Dedifferentiated amniotic fluid mesenchymal stem cell (primary cell): Measurements from ENCODE around the gene TSEN34.
A peak's percentile ranks its signal among the peaks of the same experiment; 100 is the strongest.
"Not testable (repeated sequence)": the region's sequence is repeated elsewhere in the genome, so short reads cannot be mapped to it uniquely, and the experiment has no call there.

Experiments
- DNase-seq: peaks from one replicate; pipeline ENCODE4 v3.0.0-alpha.2; 2016; ENCODE audit errors: extremely low spot score

Gene TSEN34

GRCh38 chr19:54160854-54161253 lies 30.3 kb upstream of the TSEN34 start:
- DNase-seq = no peak

- no peak for DNase-seq
Observed at GRCh38 chr19:54162241-54162805, 28.8 kb upstream of the TSEN34 start.

DNA sequence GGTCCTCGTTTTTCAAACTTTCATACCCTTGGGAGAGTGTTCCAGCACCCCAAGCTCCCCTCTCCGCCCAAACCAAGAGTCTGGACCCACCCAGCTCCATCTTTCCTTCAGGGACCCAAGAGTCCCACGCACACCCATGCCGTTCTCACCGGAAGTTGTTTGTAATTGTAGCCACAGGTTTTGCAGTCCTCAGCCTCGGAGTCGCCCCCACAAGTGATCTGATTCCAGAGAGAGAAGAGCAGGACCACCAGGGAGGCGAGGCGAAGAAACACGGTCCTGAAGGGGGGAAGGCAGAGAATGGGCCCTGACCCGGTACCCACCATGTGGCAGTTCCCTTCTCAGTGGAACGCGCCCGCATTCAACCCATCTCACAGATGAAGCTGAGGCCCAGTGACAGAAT lies 28.2 kb upstream of the TSEN34 start:
- no peak for DNase-seq

GRCh38 chr19:54164369-54165068 lies 26.6 kb upstream of the TSEN34 start:
- DNase-seq = peak; percentile 22

DNA sequence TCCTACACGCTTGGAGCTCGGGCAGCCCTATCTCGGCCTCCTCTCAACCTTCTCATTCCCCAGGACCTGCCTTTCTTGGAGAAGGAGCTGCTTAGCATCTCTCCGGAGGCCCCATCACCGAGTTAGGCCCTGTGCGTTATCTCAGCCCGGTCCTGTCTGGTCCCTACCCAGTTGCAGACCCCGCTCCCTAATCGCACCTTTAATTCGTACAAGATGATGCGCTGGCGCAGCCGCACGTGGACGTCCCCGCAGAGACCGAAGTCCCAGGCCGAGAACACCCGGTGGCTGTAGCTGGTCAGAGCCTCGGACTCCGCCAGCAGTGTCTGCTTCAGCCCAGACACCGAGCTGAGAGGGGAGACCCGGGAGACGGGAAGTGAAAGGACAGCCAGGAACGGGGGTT lies 25.9 kb upstream of the TSEN34 start:
- DNase-seq = no peak

DNA sequence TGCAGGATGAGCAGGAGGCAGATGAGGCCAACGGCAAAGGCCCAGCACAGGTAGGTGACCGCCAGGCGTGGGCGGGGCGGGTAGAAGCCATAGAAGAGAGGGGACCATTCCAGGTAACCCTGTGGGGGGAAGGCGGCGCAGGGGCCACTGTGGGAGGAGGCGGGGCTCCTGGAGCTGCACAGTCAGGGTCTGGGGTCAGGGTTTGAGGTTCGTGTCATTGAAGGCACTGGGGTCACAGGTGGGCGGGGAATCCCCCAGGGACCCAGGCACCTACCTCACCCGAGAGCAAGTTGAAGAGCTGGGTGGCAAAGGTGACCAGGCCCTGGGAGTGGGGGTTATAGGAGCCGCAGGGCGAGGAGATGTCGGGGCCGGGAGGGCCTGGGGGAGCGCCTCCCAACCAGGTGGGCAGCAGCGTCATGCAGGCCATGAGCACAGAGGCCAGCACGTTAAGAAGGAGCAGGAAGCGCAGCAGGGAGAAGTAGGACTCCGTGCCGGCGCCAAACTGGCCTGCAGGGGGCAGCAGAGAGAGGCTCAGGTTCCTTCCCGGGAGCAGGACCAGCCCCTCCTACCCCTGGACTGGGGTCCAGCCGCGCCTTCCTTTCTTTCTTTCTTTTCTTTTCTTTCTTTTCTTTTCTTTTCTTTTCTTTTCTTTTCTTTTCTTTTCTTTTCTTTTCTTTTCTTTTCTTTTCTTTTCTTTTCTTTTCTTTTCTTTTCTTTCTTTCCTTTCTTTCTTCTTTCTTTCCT lies 22.8 kb upstream of the TSEN34 start:
- peak; percentile 86 for DNase-seq

DNA sequence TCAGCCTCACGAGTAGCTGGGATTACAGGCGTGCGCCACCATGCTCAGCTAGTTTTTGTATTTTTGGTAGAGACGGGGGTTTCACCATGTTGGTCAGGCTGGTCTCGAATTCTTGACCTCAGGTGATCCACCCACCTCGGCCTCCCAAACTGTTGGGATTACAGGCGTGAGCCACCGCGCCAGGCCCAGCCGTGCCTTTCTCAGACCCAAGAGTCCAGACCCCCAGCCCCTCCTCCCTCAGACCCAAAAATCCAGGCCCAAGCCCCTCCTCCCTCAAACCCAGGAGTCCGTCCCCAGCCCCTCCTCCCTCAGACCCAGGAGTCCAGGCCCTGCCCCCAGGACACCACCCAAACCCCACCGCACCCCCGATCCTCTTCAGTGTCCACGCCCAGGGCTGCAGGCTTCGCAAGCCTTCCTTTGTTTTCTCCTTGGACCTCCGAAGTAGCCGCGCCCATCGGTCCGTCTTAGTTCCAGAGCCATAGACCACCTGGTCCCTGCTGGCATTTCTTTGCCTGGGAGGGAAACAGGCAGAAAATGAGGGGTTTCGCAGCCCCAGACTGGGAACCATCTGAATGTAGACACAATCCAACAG lies 21.9 kb upstream of the TSEN34 start:
- no peak for DNase-seq

DNA sequence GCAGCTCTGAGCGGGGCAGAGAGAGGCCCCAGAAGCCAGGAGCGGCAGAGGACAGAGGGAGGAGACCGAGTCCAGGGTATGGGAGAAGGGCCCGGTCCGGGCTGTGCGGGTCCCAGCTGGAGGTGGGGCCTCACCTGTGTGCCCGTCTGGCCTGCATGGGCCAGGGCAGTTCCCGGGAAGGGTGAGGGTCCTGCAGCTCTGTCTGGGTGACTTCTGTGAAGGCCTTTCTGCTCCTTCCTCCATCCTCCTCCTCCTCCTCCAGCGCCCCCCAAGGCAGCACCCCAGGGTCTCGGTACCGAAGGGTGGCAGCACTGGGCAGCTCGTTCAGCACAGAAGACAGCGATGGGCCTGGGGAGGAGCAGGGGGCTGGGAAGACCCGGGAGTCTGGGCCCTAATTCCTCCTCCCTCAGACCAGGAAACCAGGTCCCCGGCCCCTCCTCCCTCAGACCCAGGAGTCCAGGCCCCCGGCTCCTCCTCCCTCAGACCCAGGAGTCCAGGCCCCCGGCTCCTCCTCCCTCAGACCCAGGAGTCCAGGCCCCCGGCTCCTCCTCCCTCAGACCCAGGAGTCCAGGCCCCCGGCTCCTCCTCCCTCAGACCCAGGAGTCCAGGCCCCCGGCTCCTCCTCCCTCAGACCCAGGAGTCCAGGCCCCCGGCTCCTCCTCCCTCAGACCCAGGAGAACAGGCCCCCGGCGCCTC lies 19.2 kb upstream of the TSEN34 start:
- DNase-seq = not testable (repeated sequence)

GRCh38 chr19:54172471-54173358 lies 18.4 kb upstream of the TSEN34 start, which contains the start of gene TMC4:
Gene TMC4 (minus strand): TSS chr19:54173160. CDS start chr19:54173117, 43 bp downstream.
- no peak for DNase-seq

DNA sequence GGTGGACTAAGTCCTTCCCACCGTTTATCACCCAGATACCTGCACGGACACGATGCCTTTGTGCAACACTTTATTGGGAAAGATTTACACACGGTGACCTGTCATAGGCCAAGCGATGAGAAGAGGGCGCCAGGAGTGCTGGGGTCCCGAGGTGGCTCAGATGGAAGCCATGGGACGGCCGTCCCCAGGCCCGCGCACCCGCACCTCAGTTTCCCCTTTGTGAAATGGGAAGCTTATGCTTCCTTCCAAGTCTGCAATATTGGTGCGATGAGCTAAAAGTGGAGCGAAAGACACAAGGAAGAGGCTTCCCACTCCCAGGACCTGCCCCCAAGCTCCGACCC lies 17.8 kb upstream of the TSEN34 start:
- no peak for DNase-seq

- no peak for DNase-seq
Observed at GRCh38 chr19:54173951-54174834, 16.9 kb upstream of the TSEN34 start.

- no peak for DNase-seq
Observed at GRCh38 chr19:54178581-54179261, 12.4 kb upstream of the TSEN34 start.

GRCh38 chr19:54179262-54179852 lies 11.8 kb upstream of the TSEN34 start:
- no peak for DNase-seq

DNA sequence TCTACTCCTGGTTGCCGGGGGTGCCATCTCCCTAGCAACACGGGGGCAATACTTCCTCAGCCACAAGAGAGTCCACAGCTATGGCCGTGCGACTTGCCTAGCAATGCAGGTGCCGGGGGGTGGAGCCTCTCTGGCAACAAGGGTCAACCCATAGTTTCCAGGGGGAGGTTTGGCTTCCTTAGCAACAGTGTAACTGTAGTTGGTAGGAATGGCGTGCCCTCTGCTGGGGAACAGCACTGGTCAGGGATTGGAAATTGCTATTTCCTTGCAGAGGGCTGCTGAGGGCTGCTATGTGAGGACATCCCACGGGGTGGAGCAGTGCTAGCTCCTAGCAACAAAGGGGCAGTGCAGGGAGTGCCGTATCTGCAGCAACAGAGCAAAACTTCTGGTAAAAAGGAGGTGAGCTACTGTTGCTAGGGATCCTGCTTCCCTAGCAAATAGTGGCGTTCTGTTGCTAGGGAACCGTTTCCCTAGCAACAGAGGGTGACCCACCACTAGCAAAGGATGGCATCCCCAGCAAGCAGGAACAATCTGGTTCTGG lies 11.1 kb upstream of the TSEN34 start:
- DNase-seq = no peak

- DNase-seq = no peak
Observed at GRCh38 chr19:54180691-54181091, 10.4 kb upstream of the TSEN34 start.

GRCh38 chr19:54181894-54182293 lies 9.2 kb upstream of the TSEN34 start:
- DNase-seq = not testable (repeated sequence)

DNA sequence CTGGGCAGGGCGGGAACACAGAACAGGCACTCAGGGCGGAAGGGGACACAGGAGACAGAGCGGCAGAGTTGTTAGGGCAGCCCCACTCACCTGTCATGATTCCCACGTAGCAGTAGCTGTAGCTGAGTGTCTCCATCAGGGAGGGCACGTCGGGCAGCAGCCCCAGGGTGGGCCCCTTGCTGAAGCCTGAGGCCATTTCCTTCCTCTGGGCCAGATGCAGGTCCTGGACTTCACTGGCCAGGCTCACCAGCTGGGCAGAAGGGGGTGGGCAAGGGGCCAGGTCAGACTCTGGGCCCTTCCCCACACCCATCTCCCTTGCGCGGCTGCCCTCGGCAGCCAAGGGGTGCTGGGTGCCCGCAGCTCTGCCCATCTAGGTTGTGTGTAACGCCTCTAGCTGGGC lies 7.7 kb upstream of the TSEN34 start:
- DNase-seq = no peak

DNA sequence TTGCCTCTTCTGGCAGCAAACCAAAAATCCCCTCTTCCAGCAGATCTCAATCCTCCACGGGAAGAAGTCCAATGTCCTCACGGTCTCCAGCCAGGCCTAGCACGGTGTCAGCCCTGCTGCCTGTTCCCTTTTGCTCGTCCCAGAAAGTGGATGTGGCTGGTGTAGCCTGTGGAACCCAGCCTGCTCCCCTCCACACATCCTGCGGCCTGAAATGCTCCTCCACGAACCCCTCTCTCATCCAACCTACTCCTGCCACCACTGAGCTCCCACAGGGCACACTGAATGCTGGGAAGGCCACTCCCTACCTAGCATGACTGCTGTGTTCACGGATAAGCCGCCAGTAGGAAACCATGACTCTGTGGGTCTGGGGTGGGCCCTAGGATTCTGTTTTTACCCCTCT lies 4.8 kb upstream of the TSEN34 start:
- no peak for DNase-seq

DNA sequence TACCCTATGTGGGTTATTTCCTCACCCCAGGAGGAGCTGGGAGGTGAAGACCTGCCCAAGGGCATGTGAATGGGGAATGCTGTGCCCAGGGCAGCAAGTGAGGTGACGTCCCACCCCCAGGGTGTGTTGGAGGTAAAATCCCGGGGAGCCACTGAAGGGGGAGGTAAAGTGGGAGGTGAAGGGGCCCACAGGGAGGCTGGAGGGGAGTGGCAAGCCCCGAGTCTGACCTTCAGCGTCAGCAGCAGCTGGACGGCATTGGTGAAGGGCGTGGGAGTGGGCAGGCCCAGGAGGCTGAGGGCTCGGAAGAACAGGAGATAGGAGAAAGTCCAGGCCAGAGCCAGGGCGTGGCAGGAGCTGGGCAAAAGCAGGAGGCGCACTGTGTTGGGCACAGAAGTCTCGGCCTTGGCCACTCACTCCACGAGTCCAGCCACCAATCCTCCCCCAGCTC lies 4.2 kb upstream of the TSEN34 start:
- no peak for DNase-seq
